CD4-positive, alpha-beta T cell (primary cell): ENCODE measurements around the gene HOMER3. TPM values are rescaled to one million over a fixed set of nuclear protein-coding genes. Genes with fewer than 3 reads are reported as not detected.

Source experiments
- ATAC-seq: fragments of 200-7000 bp; cut with Tn5 transposase; one replicate; pipeline ENCODE4 v1.10.0; 2022; ENCODE audit warnings: mild to moderate bottlenecking; ENCODE audit not compliant: poor library complexity
- CTCF ChIA-PET: fragments of 350-600 bp; sonication (Branson Sonifier 250); formaldehyde crosslinking; loops from one replicate; lab custom pipeline; 2021; ENCODE audit warnings: antibody characterized with exemption, inconsistent platforms; lab: Charles Lee
- POLR2A ChIA-PET: fragments of 350-600 bp; sonication (Branson Sonifier 250); formaldehyde crosslinking; loops from one replicate; lab custom pipeline; 2021; ENCODE audit warnings: antibody characterized with exemption, inconsistent platforms; lab: Charles Lee
- DNase-seq, 14 experiments: peaks; one replicate each; pipeline ENCODE4 v3.0.0-alpha.2; 2013 to 2020; ENCODE audit warnings: mixed read lengths in 2 of 14
- H3K27ac ChIP-seq, 2 donors: one replicate each; pipeline versions ENCODE4 v1.5.1 to v1.7.0; 2013; ENCODE audit warnings: low read length in 2 of 2, low read depth in 1 of 2, mild to moderate bottlenecking in 1 of 2
- H3K27me3 ChIP-seq, 2 experiments: 1 replicate in 1 of 2; 2 replicates in 1 of 2; pipeline versions ENCODE4 v1.6.1 to v1.7.0; 2013; ENCODE audit warnings: low read length in 2 of 2, control low read depth in 1 of 2, mild to moderate bottlenecking in 1 of 2, moderate library complexity in 1 of 2; ENCODE audit not compliant: insufficient read depth in 2 of 2, control insufficient read depth in 1 of 2
- H3K36me3 ChIP-seq: one replicate; pipeline ENCODE4 v1.6.1; 2013; ENCODE audit warnings: low read length, control low read depth; ENCODE audit not compliant: insufficient read depth
- H3K4me1 ChIP-seq: one replicate; pipeline ENCODE4 v1.6.1; 2013; ENCODE audit warnings: low read length, control low read depth; ENCODE audit not compliant: insufficient read depth
- H3K4me3 ChIP-seq: one replicate; pipeline ENCODE4 v1.5.1; 2013; ENCODE audit warnings: mild to moderate bottlenecking, low read length, moderate library complexity
- H3K9me3 ChIP-seq, 2 experiments: 1 replicate in 1 of 2; 2 replicates in 1 of 2; pipeline versions ENCODE4 v1.6.1 to v1.7.0; 2013; ENCODE audit warnings: low read length in 2 of 2, mild to moderate bottlenecking in 2 of 2, control low read depth in 1 of 2, moderate library complexity in 1 of 2; ENCODE audit not compliant: control insufficient read depth in 1 of 2, insufficient read depth in 1 of 2
- H3K27ac Mint-ChIP-seq: one replicate; pipeline ENCODE4 v1.8.0; 2020; ENCODE audit warnings: mixed read lengths
- H3K27me3 Mint-ChIP-seq: one replicate; pipeline ENCODE4 v1.8.0; 2021; ENCODE audit warnings: mixed read lengths
- H3K36me3 Mint-ChIP-seq: one replicate; pipeline ENCODE4 v1.8.0; 2021; ENCODE audit warnings: low read depth, mixed read lengths
- H3K4me1 Mint-ChIP-seq: one replicate; pipeline ENCODE4 v1.8.0; 2021; ENCODE audit warnings: low read depth, mixed read lengths
- H3K4me3 Mint-ChIP-seq: one replicate; pipeline ENCODE4 v1.8.0; 2020; ENCODE audit warnings: mild to moderate bottlenecking, mixed read lengths
- H3K9me3 Mint-ChIP-seq: one replicate; pipeline ENCODE4 v1.8.0; 2020; ENCODE audit warnings: mixed read lengths
- intact Hi-C, 2 experiments: fragments of 100-400 bp; cut with DNase I in 1 of 2; cut with micrococcal nuclease in 1 of 2; formaldehyde crosslinking; loops; one replicate each; pipeline versions ENCODE4 v1.15.1 to v1.9.0; 2023 to 2025; cut with DNase I, micrococcal nuclease
- total RNA-seq, 174 experiments: library from RNA in 2 of 174; stranded (reverse) in 2 of 174; gene quantifications; one replicate each; pipeline ENCODE4 v1.2.3 and lab custom pipeline; 2021 to 2026
- TF ChIP-seq, protein P1 (sequence below): fragments of 200-600 bp; IDR thresholded peaks from one replicate; pipeline ENCODE4 v1.8.0; 2022; ENCODE audit warnings: antibody characterized with exemption, mild to moderate bottlenecking

The HOMER3 gene
- total RNA-seq, 2 experiments from 2014 or later: 1.1 TPM

DNA sequence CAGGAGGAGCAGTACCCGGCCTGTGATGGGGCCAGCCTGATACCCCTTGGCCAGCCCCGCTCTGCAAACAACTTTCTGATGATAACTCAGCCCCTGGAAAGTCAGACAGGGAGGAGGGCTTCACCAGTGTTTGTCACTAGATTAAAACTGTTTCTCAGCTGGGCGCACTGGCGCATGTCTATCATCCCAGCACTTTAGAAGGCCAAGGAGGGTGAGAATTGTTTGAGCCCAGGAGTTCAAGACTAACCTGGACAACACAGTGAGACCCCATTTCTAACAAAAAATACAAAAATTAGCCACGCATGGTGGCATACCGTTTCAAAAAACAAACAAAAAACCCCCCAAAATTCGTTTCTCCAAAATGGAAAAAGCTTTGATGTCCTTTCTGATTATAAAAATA is 39.5 kb downstream of the HOMER3 start:
- Histone ChIP-seq H3K36me3 (peaks cover 60% of the 10 kb centered on the region), H3K27ac (no peak overlapping the region), H3K4me1 (peaks cover 4% of the 10 kb centered on the region), H3K9me3 (peaks cover 0 to 6% of the 10 kb centered on the region in 2 experiments), H3K27me3 (no peaks in the 10 kb centered on the region), H3K4me3 (no peak overlapping the region)
- CTCF ChIA-PET: interaction anchor here (0.7 kb wide), 1 partner anchor 1816 kb away, joined by 3 read pairs; no protein-coding TSS in a partner anchor
- Mint-ChIP-seq H3K27me3 (peaks cover 14% of the 10 kb centered on the region), H3K4me1 (peaks cover 11% of the 10 kb centered on the region), H3K9me3 (no peaks in the 10 kb centered on the region), H3K27ac (no peak overlapping the region), H3K4me3 (no peak overlapping the region), H3K36me3 (peaks cover 46% of the 10 kb centered on the region)
- DNase-seq (no peak), ATAC-seq (no peak)
- TF ChIP-seq, protein P1, sequence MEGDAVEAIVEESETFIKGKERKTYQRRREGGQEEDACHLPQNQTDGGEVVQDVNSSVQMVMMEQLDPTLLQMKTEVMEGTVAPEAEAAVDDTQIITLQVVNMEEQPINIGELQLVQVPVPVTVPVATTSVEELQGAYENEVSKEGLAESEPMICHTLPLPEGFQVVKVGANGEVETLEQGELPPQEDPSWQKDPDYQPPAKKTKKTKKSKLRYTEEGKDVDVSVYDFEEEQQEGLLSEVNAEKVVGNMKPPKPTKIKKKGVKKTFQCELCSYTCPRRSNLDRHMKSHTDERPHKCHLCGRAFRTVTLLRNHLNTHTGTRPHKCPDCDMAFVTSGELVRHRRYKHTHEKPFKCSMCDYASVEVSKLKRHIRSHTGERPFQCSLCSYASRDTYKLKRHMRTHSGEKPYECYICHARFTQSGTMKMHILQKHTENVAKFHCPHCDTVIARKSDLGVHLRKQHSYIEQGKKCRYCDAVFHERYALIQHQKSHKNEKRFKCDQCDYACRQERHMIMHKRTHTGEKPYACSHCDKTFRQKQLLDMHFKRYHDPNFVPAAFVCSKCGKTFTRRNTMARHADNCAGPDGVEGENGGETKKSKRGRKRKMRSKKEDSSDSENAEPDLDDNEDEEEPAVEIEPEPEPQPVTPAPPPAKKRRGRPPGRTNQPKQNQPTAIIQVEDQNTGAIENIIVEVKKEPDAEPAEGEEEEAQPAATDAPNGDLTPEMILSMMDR: no peak
- POLR2A ChIA-PET: no interaction called here
- intact Hi-C loops: no loop called here

DNA sequence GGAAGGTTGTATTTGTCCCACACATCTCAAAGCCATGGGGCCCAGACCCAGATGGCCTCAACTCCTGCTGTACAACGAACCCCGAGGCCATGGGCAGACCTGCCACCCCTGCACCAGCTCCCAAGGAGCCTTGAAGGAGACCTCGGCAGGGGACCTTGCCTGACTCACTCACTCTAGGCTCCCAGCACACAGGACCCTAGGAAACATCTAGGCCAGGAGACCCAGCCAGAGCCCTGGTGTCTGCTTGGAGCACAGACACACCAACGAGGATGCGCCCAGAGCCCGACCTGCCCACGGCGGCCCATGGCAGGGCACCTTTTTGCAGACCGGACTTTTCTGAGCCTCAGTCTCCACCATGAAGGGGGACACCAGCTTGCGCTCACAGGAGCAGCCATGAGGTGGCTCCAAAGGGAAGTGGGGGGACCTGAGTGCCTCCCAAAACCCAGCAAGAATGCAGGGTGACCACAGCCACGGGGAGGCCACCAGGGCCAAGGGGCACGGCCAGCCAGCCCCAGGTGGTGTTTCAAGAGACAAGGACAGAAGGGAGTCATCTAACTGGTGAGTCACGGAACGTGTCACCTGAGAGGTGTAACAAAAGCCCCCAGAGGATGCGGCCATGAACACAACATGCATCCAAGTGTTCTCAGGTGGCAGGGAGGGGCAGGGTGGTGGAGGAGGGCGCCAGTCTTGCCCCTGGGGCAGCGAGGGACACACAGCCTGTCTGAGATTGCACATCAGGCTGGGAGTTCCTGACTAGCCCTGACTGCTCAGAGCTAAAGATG is 40.1 kb downstream of the HOMER3 start:
- H3K9me3 Mint-ChIP-seq: no peaks in the 10 kb centered on the region
- TF ChIP-seq, protein P1: no peak
- H3K27me3 Mint-ChIP-seq: peaks cover 17% of the 10 kb centered on the region
- H3K36me3 Mint-ChIP-seq: peaks cover 42% of the 10 kb centered on the region
- peaks cover 13% of the 10 kb centered on the region for H3K4me1 Mint-ChIP-seq
- peaks cover 54% of the 10 kb centered on the region for H3K36me3 ChIP-seq
- intact Hi-C loops: no loop called here
- H3K27ac ChIP-seq: no peak overlapping the region
- CTCF ChIA-PET: no interaction called here
- POLR2A ChIA-PET: no interaction called here
- DNase-seq: no peak
- H3K27ac Mint-ChIP-seq: no peak overlapping the region
- ATAC-seq: no peak
- no peaks in the 10 kb centered on the region for H3K27me3 ChIP-seq
- no peak overlapping the region for H3K4me3 ChIP-seq
- peaks cover 6% of the 10 kb centered on the region for H3K4me1 ChIP-seq
- H3K9me3 ChIP-seq: peaks cover 0 to 6% of the 10 kb centered on the region in 2 experiments
- no peak overlapping the region for H3K4me3 Mint-ChIP-seq

DNA sequence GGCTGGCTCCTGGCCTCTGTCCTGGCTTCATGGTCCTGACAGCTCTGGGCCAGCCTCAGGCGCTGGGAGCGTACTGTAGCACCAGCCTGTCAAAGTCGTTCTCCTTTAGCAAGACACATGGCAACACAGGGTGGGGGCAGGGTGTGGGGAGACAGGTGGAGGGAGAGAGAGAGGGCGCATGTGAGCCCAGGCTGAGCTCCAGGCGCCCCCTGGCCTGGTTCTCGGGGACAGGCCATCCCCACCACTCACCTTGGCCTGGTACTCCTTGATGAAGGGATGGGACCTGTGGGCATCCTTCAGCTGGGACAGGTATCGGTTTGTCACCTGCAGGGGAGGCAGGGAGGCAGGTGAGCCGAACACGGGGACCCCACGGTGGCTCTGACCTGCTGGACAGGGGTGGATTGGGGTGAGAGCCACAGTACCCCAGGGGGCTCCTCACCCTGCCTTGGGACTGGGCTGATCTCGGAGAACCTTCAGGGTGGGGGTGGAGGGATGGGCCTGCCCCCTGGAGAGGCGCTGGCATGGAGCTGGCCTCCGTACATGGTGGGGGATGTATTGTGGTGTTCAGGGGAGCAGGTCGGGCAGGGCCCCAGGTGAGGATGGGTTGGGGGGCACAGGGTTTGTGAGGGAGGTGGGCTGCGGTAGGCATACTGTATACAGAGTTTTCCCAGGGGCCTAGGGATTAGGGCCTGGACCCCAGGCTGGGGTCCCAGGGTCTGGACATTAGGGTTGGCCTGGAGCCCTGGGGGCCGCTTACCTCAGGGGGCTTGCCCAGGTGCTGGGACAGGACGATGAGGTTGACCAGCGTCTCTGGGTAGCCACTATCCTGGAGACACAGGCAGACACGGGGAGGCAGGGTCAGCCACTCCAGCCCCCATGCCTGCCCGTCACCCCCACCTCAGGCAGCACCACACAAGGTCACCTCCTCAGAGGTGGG is 41.1 kb downstream of the HOMER3 start:
- ChIA-PET POLR2A (no interaction called here), CTCF (no interaction called here)
- TF ChIP-seq, protein P1: no peak
- Mint-ChIP-seq H3K36me3 (peaks cover 34% of the 10 kb centered on the region), H3K4me3 (no peak overlapping the region), H3K27ac (no peak overlapping the region), H3K9me3 (no peaks in the 10 kb centered on the region), H3K27me3 (peaks cover 17% of the 10 kb centered on the region), H3K4me1 (peaks cover 13% of the 10 kb centered on the region)
- Histone ChIP-seq H3K4me3 (no peak overlapping the region), H3K27me3 (peaks cover 7% of the 10 kb centered on the region in 2 experiments), H3K9me3 (peaks cover 0 to 8% of the 10 kb centered on the region in 2 experiments), H3K36me3 (peaks cover 45% of the 10 kb centered on the region), H3K4me1 (peaks cover 11% of the 10 kb centered on the region), H3K27ac (no peak overlapping the region)
- DNase-seq (no peak), ATAC-seq (no peak)
- intact Hi-C loops: no loop called here
